Skeletal muscle satellite cell (primary cell): ENCODE data around the gene TTC7B.

Source experiments
- H3K27me3 ChIP-seq: 2 replicates; pipeline ENCODE4 v1.7.0; 2013; ENCODE audit warnings: low read length; ENCODE audit not compliant: control insufficient read depth, insufficient read depth
- H3K36me3 ChIP-seq: 2 replicates; pipeline ENCODE4 v1.7.0; 2013; ENCODE audit warnings: mild to moderate bottlenecking, control low read depth, low read length; ENCODE audit not compliant: insufficient read depth
- H3K4me1 ChIP-seq: 2 replicates; pipeline ENCODE4 v1.7.0; 2013; ENCODE audit warnings: low read length; ENCODE audit not compliant: control insufficient read depth, insufficient read depth
- H3K4me2 ChIP-seq: 2 replicates; pipeline ENCODE4 v1.7.0; 2013; ENCODE audit warnings: mild to moderate bottlenecking, low read length
- H3K4me3 ChIP-seq: 2 replicates; pipeline ENCODE4 v1.7.0; 2013; ENCODE audit warnings: low read length
- H3K9ac ChIP-seq: 2 replicates; pipeline ENCODE4 v1.7.0; 2013; ENCODE audit warnings: mild to moderate bottlenecking, low read depth, low read length, moderate library complexity
- H3K9me3 ChIP-seq: replicated peaks from 2 replicates; pipeline ENCODE4 v1.7.0; 2013; ENCODE audit warnings: mild to moderate bottlenecking, control low read depth, low read length

The TTC7B gene

GRCh38 chr14:90743826-90744225 is 72.4 kb downstream of the TTC7B start:
- no peak overlapping the region for H3K4me2 ChIP-seq
- H3K4me1 ChIP-seq, result no peaks in the 10 kb centered on the region
- H3K27me3 ChIP-seq, result no peaks in the 10 kb centered on the region
- no peaks in the 10 kb centered on the region for H3K36me3 ChIP-seq
- H3K9ac ChIP-seq, result no peak overlapping the region
- H3K9me3 ChIP-seq, result no peaks in the 10 kb centered on the region
- no peak overlapping the region for H3K4me3 ChIP-seq

GRCh38 chr14:90743425-90743824 is 72.8 kb downstream of the TTC7B start:
- Histone ChIP-seq H3K4me2 (no peak overlapping the region), H3K27me3 (no peaks in the 10 kb centered on the region), H3K36me3 (no peaks in the 10 kb centered on the region), H3K4me3 (no peak overlapping the region), H3K9ac (no peak overlapping the region), H3K4me1 (no peaks in the 10 kb centered on the region), H3K9me3 (no peaks in the 10 kb centered on the region)

- no peaks in the 10 kb centered on the region for H3K36me3 ChIP-seq
- no peak overlapping the region for H3K4me2 ChIP-seq
- no peaks in the 10 kb centered on the region for H3K4me1 ChIP-seq
- no peaks in the 10 kb centered on the region for H3K27me3 ChIP-seq
- H3K9me3 ChIP-seq, result no peaks in the 10 kb centered on the region
- no peak overlapping the region for H3K9ac ChIP-seq
- H3K4me3 ChIP-seq, result no peak overlapping the region
Measured at GRCh38 chr14:90742729-90743128, 73.5 kb downstream of the TTC7B start.

- no peak overlapping the region for H3K4me3 ChIP-seq
- H3K36me3 ChIP-seq, result no peaks in the 10 kb centered on the region
Measured at GRCh38 chr14:90742252-90742651, 74.0 kb downstream of the TTC7B start.

DNA sequence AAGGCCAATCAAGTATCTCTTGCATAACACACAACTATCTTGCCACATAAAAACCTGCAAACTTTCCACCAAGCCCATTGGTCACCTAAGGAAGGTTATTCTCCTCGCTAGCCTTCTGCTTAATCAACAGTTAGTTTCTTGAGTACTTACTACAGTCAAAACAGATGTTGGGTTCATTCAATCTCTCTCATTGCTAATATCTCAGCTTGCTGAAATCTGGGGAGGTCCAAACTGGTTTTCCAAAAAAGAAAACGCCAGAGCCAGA is 74.6 kb downstream of the TTC7B start:
- Histone ChIP-seq H3K4me1 (no peaks in the 10 kb centered on the region), H3K9me3 (no peaks in the 10 kb centered on the region), H3K4me2 (no peak overlapping the region), H3K36me3 (no peaks in the 10 kb centered on the region), H3K9ac (no peak overlapping the region), H3K27me3 (no peaks in the 10 kb centered on the region), H3K4me3 (no peak overlapping the region)

More at GRCh38 chr14:90742252-90742651, 74.0 kb downstream of the TTC7B start:
- H3K9ac ChIP-seq, result no peak overlapping the region
- H3K4me1 ChIP-seq, result no peaks in the 10 kb centered on the region
- no peaks in the 10 kb centered on the region for H3K27me3 ChIP-seq
- H3K4me2 ChIP-seq, result no peak overlapping the region
- no peaks in the 10 kb centered on the region for H3K9me3 ChIP-seq

DNA sequence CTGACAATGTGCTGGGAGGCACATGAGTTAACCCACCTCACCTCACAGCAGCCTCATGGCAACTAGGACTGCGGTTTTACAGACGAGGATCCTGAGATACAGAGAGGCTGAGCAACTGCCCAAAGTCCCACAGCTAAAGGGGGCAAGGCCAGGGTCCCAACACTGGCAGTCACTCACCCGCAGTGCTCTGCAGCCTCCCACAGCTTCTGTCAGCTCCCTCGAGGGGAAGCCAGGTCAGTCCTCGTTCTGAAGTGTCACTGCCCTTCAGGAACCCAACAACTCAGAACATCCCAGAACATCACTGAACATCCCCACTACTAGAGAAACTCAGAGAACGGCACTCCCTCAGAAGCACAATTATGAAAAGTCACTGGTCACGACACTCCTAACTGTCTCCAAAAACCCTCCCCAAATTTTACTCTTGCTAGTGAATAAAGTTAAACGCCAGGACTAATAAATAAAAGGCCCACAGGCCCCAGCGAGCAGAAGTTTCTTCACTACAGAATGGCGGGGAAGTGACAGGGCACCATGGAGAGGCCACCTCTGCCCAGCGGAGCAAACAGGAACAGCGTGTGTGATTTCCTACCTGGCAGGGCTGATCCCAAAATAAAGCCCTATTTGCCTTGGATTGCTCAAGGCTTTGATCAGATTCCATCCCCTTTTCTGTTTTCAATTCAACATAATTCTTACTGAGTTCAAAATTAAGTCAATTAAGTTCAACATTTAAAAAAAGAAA is 75.1 kb downstream of the TTC7B start:
- Histone ChIP-seq H3K9ac (no peak overlapping the region), H3K27me3 (no peaks in the 10 kb centered on the region), H3K4me1 (no peaks in the 10 kb centered on the region), H3K4me2 (no peak overlapping the region), H3K9me3 (no peaks in the 10 kb centered on the region), H3K36me3 (no peaks in the 10 kb centered on the region), H3K4me3 (no peak overlapping the region)

DNA sequence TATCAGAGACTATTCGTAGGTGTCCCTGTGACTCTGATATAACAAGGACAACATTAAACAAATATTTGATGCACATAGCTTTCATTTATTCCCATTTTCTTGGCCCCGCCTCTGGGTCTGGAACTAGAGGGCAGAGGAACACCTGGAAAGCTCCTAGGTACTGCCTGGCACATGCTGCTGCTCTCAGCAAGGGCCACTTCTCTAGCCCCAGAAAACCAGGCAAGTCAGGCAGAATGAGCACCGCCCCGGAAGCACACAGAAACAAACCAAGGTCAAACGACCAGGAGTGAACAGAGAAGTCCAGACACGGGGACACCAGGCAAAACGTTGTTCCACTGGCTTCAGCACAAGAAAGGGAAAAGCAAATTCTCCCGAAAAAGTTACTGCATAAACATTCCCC is 76.1 kb downstream of the TTC7B start:
- H3K27me3 ChIP-seq, result no peaks in the 10 kb centered on the region
- H3K9me3 ChIP-seq, result no peaks in the 10 kb centered on the region
- no peak overlapping the region for H3K4me2 ChIP-seq

DNA sequence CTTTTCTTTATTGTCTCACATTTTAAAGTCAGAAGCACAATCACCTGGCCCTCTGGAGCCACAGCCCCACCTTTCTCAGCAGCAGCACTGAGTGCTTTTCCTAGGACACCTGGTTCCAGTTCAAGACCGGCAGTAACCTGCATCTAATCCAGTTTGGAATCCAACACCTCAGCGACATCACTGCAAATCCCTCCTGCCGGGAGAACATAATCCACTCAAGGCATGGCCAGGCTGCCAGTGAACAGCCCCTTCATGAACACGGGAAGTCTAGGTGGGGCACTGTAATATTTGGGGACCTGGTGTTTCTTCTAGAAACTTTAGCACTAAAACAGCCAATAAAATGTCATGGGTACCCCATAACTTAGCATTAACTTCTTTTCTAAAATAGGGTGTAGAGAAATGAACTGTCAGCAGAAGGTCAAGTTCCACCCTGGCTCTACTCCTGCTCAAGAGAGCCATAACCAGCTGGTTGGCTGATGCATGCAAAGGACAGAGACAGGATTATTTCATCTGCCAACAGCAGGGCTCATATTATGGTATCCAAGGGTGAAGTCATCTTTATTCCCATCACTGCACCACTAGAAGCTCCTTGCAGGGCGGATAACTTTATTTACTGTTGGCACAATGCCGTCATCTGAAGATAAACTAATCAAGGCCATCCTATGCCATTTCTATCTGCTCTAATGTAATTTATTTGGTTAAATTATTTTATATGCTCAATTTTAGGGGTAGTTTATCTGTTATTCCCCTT is 76.7 kb downstream of the TTC7B start:
- Histone ChIP-seq H3K36me3 (no peaks in the 10 kb centered on the region), H3K4me1 (no peaks in the 10 kb centered on the region), H3K9ac (no peak overlapping the region), H3K27me3 (no peaks in the 10 kb centered on the region), H3K4me3 (no peak overlapping the region), H3K4me2 (no peak overlapping the region), H3K9me3 (no peaks in the 10 kb centered on the region)

More for the DNA sequence above, 76.1 kb downstream of the TTC7B start:
- Histone ChIP-seq H3K9ac (no peak overlapping the region), H3K4me3 (no peak overlapping the region), H3K4me1 (no peaks in the 10 kb centered on the region), H3K36me3 (no peaks in the 10 kb centered on the region)

GRCh38 chr14:90733139-90733808 is 83.0 kb downstream of the TTC7B start:
- H3K4me1 ChIP-seq, result no peaks in the 10 kb centered on the region
- no peaks in the 10 kb centered on the region for H3K27me3 ChIP-seq
- H3K36me3 ChIP-seq, result no peaks in the 10 kb centered on the region
- H3K9ac ChIP-seq, result no peak overlapping the region
- no peak overlapping the region for H3K4me3 ChIP-seq
- H3K9me3 ChIP-seq, result no peaks in the 10 kb centered on the region
- no peak overlapping the region for H3K4me2 ChIP-seq

DNA sequence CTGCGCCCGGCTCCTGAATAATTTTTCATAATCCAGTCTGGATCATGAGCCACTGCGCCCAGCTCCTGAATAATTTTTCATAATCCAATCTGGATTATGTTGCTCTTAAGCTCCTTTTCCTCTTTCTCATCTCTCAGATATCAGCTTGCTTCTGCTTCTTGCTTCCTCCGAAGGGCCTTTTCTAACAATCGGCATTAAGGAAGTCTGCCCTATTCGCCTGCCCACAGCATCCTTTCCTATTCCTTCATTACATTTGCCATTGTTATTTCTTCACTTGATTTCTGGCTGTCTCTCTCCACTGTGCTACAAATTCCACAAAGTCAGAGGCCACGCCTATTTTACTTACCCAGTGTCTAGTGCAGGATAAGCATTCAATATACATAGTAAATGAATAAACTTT is 83.5 kb downstream of the TTC7B start:
- Histone ChIP-seq H3K4me2 (no peak overlapping the region), H3K4me3 (no peak overlapping the region), H3K27me3 (no peaks in the 10 kb centered on the region), H3K9me3 (no peaks in the 10 kb centered on the region), H3K9ac (no peak overlapping the region), H3K4me1 (no peaks in the 10 kb centered on the region), H3K36me3 (no peaks in the 10 kb centered on the region)

- Histone ChIP-seq H3K4me1 (no peaks in the 10 kb centered on the region), H3K4me2 (no peak overlapping the region), H3K36me3 (no peaks in the 10 kb centered on the region), H3K9me3 (no peaks in the 10 kb centered on the region), H3K27me3 (no peaks in the 10 kb centered on the region), H3K4me3 (no peak overlapping the region), H3K9ac (no peak overlapping the region)
Measured at GRCh38 chr14:90732139-90732538, 84.1 kb downstream of the TTC7B start.
